HG02623 (cell line): Measurements from ENCODE around the gene YJEFN3.
A peak's percentile ranks its signal among the peaks of the same experiment; 100 is the strongest.

Experiments
- ATAC-seq: cut with Tn5 transposase; IDR thresholded peaks from one replicate; pipeline ENCODE4 v1.9.1; 2021; ENCODE audit warnings: moderate library complexity; ENCODE audit not compliant: unreplicated experiment

YJEFN3 gene

DNA sequence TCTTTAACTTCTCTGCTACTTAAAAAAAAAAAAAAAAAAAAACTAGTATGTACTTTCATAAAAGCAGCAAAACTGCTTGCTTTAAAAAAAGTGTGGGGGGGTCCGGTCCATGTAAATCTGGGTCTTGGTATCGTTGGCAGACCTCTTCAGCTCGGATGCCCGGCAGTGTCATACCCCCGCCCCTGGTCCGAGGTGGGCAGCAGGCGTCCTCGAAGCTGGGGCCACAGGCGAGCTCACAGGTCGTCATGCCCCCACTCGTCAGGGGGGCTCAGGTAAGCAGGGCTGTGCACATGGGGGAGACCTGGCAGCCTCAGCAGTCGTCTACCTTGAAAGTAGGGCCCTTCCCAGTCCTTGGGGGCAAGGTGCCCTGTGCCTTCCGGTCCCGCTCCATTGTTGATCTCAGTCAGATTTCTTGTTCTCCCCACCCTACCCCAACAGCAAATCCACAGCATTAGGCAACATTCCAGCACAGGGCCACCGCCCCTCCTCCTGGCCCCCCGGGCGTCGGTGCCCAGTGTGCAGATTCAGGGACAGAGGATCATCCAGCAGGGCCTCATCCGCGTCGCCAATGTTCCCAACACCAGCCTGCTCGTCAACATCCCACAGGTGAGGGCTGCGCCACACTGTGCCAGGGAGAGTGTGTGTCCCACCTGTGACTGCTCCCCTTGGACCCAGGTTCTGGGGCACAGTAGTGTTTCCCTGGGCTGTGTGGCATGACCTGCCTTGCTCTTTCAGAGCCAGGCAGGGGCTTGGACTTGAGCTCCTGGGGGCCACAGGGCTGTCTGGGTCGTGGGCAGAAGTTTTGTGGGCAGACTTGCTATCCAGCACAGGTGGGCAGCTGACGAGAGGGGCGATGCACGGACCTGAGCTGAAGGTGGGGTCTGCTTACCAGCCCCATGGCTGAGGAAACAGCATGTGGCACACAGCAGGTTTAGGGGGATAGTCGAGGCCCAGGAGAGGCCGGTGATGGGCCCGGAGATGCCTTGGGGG is 32.8 kb upstream of the YJEFN3 start:
- no peak for ATAC-seq

DNA sequence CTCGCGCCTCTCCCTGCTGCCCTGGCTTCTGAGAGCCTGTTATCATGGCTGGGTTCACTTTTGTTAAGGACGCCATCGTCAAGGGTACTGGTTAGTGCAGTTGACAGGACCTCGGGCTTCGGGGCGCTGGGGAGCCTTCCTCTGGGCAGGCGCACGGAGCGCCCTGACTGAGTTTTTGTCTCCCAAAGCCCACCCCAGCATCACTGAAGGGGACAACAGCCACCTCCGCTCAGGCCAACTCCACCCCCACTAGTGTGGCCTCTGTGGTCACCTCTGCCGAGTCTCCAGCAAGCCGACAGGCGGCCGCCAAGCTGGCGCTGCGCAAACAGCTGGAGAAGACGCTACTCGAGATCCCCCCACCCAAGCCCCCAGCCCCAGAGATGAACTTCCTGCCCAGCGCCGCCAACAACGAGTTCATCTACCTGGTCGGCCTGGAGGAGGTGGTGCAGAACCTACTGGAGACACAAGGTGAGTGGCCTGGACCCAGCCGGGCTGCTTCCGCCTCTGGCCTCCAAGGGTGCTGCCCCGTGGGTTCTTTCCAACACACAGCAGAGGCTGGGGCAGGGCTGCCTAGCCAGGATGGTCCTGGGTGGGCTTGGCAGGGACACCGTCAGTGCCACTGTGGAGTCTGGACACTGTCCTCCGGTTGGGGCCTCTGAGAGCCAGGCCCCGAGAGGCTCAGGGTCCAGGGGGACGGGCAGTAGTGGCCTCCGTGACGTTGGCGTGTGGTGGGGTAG is 30.3 kb upstream of the YJEFN3 start:
- ATAC-seq: no peak

DNA sequence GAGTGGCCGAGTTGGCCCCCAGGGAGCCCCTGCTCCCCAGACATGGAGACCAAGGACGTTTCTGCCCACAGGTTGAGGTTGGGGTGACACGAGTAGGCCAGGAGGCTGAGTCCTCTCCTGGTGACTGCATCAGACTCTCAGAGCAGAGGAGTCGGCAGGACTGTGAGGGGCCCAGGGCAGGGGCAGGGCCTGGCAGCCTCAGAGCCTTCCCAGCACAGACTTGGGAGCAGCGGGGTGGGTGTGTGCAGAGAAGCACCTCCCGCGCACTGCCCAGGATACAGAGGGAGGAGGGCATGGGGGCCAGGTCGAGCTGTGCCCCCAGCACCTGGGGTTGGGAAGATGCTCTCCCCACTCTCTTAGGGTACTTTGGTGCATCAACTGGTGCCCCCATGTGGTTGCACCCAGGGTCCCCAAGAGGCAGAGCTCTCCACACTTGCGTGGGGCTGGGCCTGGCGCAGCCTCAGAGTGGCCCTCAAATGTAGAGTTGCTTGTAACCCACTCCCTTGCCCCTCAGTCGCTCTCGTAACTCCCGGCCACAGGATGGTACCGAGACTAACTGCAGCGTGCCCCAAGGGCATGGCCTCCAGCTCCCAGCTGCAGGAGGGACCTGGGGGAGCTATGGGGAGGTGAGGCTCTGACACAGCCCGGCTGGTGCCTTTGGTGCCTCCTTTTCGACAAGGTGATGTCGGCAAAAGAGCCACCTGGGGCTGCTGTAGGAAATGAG is 29.3 kb upstream of the YJEFN3 start:
- ATAC-seq: no peak

DNA sequence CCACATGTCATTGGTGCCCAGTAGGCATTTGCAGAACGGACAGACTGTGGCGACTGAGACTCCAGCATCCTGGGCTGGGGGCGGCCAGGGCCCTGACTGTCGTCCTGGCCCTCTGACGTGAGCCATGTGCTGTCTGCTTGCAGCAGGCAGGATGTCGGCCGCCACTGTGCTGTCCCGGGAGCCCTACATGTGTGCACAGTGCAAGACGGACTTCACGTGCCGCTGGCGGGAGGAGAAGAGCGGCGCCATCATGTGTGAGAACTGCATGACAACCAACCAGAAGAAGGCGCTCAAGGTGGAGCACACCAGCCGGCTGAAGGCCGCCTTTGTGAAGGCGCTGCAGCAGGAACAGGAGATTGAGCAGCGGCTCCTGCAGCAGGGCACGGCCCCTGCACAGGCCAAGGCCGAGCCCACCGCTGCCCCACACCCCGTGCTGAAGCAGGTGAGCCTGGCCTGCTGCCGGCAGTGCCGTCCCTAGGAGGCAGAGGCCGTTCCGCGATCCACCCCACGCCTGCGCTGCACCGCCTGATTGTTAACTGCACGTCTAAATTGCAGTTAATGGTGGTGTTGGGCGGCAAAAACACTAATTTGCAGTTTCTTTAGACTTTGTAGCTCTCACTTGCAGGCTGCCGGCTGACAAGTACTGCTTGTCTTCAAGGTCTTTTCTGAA is 27.6 kb upstream of the YJEFN3 start:
- no peak for ATAC-seq

DNA sequence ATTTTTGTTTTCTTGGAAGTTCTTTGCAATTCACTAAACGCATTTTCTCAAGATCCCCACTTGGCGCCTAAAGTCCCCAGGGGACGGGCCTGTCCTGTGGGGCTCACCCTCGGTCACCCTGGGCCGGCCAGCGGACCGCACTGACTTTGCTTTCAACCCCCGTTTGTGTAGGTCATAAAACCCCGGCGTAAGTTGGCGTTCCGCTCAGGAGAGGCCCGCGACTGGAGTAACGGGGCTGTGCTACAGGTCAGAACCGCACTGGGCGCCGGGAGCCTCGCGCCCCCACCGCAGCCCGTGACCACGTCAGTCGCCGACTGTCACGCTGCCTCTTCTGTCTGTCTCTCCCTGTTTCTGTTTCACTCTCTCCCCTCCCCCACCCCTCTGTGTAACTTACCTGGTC is 26.9 kb upstream of the YJEFN3 start:
- no peak for ATAC-seq

DNA sequence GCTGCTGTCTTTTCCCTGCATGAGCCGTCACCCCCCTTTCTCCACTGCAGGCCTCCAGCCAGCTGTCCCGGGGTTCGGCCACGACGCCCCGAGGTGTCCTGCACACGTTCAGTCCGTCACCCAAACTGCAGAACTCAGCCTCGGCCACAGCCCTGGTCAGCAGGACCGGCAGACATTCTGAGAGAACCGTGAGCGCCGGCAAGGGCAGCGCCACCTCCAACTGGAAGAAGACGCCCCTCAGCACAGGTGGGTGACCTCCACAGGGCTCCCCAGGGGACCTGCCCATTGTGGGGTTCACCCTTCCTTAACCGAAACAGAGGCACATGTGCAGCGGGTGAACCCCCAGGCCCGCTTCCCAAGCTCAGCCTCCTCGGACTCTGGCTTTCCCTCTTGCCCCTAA is 26.4 kb upstream of the YJEFN3 start:
- no peak for ATAC-seq

DNA sequence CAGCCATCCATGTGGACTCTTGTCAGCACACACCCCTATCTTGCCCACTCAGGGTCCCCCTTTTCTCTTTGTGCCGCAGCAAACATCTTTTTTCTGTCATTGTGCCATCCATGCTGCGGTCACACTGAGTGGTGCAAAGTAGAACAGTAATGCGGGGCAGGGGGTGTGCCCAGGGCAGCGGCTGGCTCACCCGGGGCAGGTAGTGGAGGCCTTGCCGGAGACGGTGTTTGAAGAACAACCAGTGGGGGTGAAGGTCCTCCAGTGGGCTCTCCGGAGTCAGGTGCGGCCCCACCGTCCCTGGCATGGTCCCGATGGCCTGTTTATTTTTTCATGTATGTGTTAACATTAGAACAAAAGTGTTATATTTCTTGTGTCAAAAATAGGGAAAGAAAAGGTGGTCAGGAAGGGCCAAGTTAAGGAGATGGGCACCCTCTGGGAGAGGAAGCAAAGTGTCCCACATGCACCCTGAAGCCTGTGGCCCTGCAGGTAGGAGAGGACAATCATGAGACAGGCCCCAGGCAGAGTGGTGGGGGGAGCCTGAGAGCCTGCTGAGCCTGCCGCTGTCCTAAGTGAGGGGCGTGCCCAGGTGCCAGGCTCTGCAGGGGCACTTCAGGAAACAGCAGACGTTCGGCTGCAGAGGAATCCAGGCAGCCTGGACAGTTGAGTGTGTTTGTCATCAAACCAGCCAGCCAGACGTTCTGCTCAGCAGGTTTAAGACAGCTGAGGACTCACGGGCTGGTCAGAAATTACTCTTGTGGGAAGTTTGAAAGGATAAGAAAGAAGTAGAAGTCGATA is 25.7 kb upstream of the YJEFN3 start:
- no peak for ATAC-seq

DNA sequence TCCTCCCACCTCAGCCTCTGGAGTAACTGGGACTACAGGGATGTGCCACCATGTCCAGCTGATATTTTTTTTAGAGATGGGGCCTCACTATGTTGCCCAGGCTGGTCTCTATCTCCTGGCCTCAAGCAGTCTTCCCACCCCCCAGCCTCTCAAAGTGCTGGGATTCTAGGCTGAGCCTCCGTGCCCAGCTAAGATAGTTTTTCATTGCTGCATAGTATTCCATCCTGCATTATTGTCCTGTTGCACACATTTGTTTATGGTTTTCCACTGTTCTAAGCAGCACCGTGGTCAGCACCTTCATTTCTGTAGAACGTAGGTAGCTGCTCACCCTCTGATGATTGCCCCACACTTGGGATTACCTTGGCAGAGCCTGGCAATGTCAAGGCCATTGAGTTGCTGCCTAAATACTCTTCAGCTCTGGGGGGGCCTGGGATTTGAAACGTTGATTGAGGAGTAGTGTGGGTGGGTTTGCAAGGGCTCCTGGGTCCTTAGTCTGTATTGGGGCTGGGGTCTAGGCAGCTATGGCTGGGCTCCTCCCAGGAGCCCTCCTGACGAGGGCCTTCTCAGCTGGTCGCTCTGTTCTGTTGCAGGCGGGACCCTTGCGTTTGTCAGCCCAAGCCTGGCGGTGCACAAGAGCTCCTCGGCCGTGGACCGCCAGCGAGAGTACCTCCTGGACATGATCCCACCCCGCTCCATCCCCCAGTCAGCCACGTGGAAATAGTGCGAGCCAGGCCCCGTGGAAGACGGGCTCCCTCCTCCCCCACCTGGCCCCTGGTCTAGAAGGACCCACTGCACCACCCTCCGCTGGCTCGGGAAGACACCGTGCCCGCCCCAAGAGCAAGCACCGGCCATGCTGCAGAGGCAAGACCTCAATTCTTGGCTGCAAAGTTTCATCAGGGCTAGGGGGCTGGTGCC is 23.7 kb upstream of the YJEFN3 start:
- no peak for ATAC-seq

DNA sequence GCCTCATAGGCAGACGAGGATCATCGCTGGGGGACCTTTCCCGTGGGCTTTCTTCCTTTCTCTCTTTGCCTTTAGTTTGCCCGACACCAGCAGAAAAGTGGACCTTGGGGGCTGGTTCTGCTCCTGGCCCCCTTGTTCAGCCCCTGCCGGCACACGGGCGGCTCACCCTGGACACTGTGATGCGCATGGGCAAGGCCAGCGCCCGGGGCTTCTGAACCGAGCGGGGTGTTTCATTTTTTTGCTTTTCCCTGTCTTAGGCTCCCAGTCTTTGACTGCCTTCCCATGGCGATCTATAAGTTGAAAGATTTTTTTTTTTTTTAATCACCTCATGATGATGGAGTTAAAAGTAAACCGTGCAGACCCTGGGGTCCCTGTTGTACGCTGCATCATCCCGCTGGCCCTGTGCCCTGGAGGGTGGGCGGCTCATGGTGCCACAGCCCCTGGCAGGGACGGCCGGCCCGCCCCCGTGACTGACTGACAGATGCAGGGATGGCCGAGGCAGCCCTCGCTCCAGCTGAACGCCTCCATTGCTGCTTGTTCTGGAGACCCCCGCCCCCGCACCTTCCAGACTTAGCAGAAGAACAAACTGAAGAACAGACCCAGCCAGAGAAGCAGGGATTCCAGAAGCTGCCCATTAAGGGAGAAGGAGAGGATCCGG is 22.9 kb upstream of the YJEFN3 start:
- no peak for ATAC-seq

DNA sequence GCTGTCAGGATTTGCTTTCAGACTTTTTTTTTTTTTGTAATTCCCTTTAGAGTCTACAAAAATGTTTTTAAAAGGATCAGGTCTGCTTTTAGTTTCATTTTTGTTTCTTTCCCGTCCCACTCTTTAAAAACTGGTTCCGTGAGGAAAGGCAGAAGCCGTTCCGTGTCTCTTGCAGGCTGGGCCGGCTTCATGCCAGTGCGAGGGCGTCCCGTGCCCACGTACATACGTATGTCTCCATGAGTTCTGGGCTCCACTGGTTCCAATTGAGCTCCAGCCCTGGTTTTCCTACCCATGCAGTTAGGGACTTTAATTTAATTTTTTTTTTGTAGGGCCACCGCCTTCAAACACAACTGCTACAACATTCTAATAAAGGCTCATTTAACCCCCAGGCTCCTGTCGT is 22.1 kb upstream of the YJEFN3 start:
- no peak for ATAC-seq

DNA sequence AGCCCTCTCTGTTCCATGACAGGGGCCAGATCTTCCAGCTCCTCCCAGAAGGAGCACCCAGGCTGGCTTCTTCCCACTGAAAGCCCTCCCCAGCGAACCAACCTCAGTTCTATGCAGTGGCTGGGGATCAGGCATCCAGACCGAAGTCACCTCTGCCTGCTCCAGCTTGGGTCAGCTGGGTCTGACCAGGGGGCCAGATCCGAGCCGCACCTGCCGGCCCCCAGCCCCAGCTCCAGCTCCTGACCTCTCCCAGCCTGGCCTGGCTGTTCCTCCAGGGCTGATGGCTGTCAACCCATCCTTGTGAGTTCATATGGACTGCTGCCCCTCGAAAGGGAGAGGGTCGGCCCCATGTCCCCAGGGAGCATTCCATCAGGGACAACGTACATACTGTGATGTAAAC is 21.4 kb upstream of the YJEFN3 start:
- ATAC-seq: no peak

DNA sequence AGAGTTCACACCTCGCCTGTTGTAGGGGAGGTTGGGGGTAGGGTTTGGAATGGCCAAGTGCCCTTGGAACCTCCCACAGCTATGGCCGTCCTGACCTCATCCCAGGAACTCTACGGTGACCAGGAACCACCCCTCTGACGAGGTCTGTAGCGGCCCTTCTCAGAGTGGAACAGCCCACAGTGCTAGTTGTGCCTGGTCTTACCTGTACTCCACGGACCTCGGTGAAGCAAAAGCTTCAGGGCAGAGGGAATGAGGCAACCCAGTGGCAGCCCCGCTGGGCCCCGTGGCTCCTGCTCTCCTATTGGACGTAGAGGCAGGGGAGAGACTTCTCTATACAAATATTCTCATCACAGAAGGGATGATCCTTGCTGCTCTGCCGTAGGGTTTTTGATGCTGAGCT is 20.5 kb upstream of the YJEFN3 start:
- ATAC-seq: no peak

DNA sequence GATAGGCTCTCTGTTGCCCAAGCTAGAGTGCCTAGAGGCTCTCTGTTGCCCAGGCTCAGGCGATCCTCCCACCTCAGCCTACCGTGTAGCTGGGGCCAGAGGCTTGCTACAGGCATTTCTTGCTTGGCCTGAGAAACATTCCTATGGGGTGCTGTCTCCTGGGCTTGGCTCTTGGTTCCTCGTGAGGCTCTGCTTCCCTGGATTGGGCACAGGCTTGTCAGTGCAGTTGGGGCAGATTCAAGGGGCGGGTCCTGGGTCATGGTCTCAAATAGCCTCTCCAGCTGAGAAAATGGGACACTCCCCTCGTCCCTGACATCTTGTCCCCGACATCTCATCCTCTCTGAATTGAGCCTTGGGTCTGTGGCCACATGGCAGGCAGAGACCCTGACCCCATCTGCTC is 18.3 kb upstream of the YJEFN3 start:
- ATAC-seq: no peak

DNA sequence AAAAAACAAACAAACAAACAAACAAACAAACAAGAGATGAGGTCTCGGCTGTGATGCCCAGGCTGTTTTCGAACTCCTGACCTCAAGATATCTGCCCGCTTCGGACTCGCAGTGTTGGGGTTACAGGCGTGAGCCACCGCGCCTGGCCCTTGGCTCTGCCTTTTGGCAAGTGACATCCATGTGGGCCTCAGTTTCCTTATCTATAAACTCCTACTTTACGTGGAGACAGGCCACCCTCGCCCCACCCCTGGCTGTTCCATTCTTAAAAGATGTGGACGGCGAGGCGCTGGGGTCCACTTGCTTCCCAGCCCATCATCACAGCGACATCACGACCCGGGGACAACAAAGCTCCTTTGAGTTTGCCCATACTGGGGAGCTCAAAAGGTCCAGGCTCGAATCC is 15.0 kb upstream of the YJEFN3 start:
- ATAC-seq: no peak

DNA sequence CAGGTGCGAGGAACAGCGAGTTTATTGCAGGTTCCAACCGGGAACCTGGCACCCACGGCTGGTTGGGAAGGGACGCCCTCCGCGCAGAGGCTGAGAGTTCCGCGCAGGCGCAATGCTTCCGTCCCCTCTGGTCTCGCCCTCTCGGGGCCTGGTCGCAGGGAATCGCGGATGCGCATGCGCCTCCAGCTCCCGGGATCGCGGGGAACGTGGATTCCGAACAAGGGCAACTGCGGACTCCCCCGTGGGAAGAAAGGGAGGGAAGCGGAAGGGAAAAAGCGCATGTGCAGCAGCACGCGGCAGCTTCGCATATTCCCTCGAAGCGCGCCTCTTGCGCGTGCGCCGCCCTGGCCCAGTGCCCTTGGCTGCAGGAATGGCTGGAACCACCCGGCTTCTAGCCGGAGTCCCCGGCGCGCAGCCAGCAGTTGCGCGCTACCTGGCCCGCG is 14.5 kb upstream of the YJEFN3 start:
- ATAC-seq: no peak

DNA sequence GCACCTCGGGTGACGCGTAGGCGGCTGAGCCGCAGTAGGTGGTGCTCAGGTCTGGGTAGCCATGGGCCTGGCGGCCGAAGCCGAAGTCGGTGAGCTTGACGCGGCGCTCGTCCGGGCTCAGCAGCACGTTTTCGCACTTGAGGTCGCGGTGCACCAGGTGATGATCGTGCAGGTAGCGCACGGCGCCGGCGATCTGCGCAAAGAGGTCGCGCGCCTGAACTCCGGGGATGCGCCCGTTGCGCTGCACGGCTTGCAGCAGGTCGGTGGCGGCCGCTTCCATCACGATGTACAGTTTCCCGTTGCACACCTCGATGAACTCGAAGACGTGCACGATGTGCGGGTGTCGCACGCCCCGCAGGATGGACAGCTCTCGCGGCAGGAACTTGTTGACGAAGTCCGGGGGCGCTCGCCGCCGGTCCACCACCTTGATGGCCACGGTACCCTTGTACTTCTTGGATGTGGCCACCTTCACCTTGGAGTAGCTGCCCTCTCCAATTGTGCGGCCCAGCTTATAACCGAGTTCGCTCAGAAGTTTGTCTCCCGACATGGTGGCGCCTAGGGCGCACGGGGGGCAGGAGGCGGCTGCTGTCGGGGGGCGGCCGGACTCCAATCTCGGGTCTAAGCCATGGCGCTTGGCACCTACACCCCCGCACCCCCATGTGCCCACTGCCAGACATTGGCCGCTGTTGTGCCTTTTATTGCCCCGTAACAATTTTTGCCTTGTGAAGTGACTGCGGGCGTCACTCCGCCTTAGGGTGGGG is 13.7 kb upstream of the YJEFN3 start, which contains the start of gene TSSK6:
Gene TSSK6, minus strand, starts transcription at position 668 of the 761 bp plus-strand sequence. Its CDS starts 121 bp downstream, at position 547.
- ATAC-seq: no peak

DNA sequence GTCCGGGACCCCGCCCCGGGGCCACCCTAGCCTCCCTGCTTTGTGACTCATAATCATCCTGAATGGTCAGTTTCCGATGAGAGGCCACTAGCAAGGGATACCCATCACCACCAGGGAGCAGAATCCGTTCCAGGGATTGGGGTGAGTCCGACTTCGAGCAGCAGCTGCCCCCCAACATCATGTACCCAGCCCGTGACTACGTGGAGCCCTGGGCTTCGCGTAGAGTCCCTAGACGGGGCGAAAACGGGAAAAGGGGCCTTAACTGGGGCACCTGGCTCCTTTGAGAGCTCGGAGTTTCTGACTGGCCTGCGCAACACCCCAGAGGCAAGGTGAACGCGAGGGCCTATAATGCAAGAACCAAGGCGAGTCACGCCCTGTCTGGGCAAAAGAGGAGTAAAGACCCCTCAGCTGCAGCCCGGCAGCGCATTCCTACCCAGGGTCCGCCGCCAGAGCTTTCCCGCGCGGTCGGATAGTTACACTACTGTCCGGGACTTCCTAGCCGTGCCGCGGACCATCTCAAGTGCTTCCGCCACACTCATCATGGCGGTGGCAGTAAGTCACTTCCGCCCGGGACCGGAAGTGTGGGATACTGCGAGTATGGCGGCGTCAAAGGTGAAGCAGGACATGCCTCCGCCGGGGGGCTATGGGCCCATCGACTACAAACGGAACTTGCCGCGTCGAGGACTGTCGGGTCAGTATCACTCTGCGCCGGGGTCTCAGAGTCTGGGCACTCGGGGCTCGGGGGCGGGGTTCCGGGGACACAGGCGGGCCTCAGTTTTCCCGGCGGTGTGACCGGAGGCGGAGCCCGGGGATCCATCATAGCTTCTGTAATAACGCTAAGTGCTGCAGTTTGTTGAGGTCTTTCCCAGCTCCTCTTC is 12.8 kb upstream of the YJEFN3 start, which contains the start of gene NDUFA13:
Gene NDUFA13, plus strand, starts transcription at position 584 of the 878 bp plus-strand sequence. Its CDS starts 14 bp downstream, at position 598.
- peak; percentile 93 for ATAC-seq
